NCI-H748 (cell line): ENCODE results near the gene MAGI2.
"Not testable (repeated sequence)": the region's sequence is repeated elsewhere in the genome, so short reads cannot be mapped to it uniquely, and the experiment has no call there.

ENCODE experiments used
- DNase-seq: peaks from one replicate; lab custom pipeline; 2025; ENCODE audit not compliant: unreplicated experiment; lab: John Stamatoyannopoulos, UW

MAGI2 gene

GRCh38 chr7:78023191-78023590, 1430.3 kb downstream of the MAGI2 start:
- no peak for DNase-seq

DNA sequence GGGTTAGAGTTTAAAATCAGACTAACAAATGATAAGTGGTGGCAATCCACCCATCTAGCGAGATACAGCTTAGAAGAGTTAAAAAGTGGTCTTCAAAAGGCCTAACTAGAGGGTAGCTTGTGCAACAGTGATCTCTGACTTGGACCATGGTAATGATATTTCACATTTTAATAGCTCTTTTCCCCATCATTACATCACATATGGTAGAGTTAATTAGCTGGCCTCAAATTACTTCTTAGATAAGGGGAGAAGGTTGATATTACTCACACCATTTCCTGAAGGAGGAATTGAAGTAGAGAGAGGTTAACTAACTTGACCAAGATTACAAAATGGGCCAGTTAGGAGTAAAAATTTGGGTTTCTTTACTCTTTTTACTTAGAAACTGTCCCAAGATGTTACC, 1431.3 kb downstream of the MAGI2 start:
- DNase-seq: no peak

DNA sequence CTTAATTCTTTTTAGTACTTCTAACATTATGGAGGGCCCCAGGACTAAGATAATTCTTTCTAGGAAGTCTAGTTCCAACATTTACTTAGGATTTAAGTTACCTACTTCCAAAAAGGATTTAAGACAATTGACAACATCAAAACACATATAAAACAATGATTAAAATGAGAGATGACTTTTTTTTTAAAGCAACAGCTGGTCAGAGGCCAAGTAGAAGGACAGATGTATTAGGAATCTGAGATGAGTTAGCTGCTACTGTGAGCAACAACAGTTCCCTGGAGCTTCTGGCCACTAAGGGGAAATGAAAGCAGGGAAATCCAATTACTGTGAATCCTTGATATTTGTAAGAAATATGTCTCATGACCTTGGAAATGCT, 1432.6 kb downstream of the MAGI2 start:
- no peak for DNase-seq

DNA sequence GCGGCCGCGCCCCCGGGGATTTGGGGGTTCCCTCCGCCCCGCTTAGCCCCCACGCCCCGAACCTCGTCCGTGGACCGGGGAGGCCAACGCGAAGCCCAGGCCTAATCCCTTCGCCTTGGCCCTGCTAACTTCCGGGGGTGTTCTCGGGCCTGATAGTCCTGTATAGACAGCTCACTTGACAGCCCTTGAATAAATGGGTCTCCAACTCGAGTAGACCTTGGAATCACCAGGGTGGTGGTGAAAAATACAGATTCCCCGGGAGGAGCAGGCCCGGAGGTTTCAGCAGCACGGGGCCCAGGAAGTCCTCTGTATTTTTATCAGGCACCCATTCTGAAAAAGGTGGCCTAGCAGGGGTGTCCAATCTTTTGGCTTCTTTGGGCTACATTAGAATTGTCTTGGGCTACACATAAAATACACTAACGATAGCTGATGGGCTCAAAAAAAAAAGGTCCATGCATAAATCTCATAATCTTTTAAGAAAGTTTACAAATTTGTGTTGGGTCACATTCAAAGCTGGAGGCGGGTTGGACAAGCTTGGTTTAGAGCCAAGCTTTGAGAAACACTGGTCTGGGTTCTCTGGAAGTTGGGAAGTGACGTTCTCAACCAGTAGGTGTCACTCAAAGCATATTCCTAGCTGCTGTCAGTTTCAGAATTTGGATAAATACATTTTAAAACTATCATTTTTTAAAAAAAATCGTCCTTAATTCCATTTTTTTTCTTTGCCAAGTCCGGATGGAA, 1433.2 kb downstream of the MAGI2 start:
- peak; percentile 78 for DNase-seq

DNA sequence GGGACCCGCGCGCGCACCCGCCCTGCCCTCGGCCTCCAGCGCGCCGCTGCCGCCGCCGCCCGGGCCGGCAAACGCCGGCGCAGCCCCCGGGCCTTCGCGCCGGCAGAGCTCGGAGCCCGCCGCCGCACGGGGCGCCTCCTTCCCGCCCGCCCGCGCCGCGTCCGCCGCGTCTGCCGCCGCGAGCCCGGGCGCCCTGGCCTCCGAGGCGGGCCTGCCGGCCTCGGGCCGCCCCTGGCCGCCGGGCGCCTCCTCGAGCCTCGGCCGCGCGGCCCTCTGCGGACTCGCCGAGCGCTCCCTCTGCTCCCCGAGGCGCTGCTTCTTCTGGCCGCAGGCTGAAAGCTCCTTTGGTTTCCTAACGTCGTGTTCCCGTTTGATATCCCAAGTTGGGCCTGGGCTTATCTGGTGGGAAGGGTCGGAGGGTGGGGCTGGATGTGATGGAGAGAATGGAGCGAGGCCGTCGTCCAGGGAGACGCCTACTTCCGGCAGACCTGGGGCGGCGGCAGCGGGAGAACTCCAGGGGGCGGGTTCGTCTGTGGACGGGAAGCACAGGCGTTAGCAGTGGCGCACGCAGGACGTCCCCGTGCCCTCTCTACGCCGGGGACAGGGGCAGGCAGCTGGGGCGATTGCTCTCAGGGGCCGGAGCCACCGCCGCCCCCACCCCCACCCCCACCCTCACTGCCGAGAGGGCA, 1433.9 kb downstream of the MAGI2 start:
- peak; percentile 95 for DNase-seq

- peak; percentile 57 for DNase-seq
These were observed 1434.6 kb downstream of the MAGI2 start for GRCh38 chr7:78018641-78019446.

DNA sequence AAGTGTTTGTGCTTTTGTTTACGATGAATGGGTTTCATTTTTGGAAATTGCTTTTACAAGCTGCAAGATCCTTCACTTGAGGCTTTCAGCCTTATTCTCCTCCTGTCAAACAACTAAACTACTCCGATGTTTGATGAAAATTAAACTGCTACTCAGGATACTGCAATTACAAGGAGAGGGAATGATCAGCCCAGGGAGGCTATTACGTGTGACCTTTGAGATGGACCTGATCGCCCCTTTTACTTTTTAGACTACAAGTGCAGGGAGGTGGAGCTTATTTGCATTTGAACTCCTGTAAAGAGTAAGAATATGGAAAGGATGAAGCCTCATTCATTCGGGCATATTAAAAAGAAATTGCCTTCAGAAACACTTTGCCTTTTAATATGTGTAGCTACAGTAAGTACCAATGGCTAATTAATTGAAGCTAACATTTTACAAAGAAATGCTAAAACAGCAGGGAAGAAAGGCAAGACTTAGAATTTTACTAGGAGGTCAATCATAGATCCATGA, 1435.8 kb downstream of the MAGI2 start:
- DNase-seq: peak; percentile 16

GRCh38 chr7:78015574-78016260, 1437.8 kb downstream of the MAGI2 start:
- no peak for DNase-seq

DNA sequence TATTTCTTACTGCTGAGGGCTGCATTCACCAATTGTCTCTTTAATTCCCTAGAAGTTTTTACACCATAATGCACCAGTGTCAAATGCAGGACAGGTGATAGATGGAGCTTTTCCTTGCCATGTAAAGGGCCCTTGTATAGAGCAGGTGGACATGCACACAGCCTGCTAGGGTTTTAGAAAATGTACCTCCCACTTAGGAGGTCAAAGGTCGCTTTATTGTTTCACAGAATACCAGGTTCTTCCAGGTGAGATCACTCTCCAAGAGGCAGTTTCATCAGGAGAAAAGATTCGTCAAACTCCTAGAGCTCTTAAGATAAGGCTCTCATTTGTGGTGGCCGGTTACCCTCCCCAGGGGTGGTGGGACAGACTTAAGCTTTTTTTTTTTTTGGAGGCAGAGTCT, 1439.1 kb downstream of the MAGI2 start:
- peak; percentile 30 for DNase-seq

DNA sequence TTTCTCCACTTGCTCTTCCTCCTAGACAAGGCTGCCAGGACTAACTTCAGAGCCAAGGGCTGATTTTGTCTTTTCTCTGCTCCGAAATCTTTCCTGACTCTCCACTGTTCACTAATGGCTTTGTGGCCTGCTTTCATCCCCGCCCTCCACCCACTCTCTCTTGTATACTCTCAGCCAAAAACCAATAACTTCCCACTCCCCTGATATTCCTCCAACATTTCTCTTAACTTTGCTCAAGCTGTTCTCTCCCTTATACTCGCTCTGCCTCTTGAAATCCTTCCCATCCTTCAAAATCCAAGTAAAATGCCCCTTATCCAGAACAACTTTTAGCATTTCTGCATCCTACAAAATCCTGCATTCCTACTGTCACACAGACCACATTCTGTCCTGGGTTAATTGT, 1440.1 kb downstream of the MAGI2 start:
- no peak for DNase-seq

- DNase-seq: no peak
These were observed 1441.8 kb downstream of the MAGI2 start for GRCh38 chr7:78011642-78012041.

- no peak for DNase-seq
These were observed 1446.2 kb downstream of the MAGI2 start for GRCh38 chr7:78007231-78007630.

DNA sequence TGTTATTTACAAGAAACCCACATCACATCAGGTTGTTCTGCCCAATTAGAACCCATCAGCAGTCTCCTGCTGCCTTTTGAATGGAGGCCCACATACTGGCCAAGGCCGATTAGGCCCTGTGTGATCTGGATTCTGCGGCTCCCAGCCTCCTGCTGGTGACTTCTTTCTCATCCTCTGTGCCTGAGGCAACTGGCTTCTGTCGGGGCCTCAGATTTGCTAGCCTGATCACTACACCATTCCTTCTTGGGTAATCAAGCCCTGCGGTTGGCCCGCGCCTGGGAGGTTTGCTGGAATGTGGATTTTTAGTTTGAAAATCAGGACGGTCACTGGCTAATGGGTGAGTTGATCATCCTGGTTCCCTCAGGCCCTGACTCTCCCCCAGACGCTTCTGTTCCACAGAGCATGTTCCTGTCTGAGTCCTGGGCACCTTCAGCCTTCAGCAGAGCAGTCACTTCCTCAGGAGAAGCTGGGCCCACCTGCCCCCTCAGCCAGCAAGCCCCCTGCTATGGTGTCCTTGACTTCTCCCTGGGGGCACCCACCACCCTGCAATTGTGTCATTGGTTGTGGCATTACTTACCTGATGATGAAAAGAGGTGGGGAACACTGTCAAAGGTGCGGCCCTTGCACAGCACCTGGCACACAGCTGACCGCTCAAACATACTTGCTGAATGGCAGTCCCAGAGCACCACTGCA, 1447.3 kb downstream of the MAGI2 start:
- DNase-seq: no peak

DNA sequence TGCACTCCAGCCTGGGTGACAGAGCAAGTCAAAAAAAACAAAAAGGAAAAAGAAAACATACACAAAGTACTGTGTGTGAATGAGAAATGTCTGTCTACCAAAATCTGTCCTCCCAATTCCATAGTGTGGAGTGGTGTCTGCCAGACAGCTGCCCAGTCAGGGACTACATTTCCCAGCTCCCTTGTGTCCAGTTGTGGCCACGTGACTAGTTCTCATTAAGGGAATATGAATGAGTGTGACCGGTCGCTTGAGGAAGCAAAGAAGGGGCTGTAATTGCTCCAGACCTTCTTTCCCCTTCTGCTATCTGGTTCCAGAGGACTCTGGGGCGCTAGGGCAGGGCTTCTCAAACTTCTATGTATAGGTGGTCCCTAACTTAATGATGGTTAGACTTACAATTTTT, 1450.8 kb downstream of the MAGI2 start:
- DNase-seq: no peak

DNA sequence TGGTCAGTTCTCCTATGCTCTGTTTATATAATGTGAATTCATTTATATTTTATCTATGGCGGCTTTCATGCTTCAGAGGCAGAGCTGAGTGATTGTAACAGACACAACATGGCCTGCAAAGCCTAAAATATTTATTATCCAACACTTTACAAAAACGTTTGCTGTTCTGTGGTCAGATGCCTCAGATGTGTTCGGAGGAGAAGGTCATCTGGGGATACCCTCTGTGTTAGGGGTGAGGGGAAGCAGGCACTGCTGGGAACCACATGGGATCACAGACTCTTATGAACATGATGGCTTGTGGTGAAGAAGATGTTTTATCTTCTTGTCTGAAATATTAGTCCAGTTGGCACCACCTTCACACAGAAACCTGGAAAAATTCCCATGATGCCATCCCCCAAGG, 1451.4 kb downstream of the MAGI2 start:
- no peak for DNase-seq

GRCh38 chr7:77999168-77999567, 1454.3 kb downstream of the MAGI2 start:
- not testable (repeated sequence) for DNase-seq

DNA sequence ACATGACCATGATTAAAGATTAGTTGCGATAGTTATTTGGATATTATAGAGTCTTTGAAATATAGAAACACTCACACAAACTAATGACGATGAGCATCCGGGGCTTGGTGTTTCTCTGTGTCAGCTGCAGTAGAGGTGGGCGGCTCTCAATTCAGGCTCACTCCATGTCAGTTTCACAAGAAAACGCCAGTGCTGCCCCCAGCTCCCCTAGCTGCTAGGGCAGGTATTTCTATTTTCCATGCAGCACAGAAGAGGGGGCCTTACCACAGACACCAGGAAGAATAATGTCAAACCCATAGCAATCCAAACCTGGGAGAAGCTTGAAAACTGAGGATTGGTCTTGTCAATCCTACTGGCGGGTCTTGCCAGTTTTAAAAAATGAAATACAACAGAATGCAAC, 1457.8 kb downstream of the MAGI2 start:
- no peak for DNase-seq

GRCh38 chr7:77993838-77994237, 1459.6 kb downstream of the MAGI2 start:
- DNase-seq: no peak

DNA sequence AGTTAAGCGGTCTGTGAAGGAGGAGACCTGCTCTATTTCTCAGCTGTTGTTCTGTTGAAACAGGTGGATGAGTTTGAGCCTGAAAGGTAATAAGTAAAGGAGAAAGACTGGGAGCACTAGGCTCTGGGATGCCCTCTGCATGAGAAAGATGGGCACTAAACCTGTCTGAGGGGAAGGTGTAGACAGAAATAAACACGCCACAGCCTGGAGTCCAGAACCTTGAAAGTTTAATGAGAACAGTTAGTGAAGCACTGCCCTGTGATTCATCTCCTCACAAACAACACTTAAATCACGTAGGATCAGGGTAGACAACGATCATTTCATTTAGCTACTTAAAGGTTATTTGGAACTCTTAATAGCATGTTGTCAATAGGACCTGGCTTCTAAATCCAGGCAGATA, 1461.8 kb downstream of the MAGI2 start:
- no peak for DNase-seq

GRCh38 chr7:77989981-77990566, 1463.4 kb downstream of the MAGI2 start:
- peak; percentile 22 for DNase-seq
